ENCODE measurements around the gene FADS6. TPM values are rescaled to one million over a fixed set of nuclear protein-coding genes. Genes with fewer than 3 reads are reported as not detected.

FADS6 gene
- total and polyA plus RNA-seq, 10 of the 15 experiments (the other 5 are each of a cell fraction or from before 2014, with no cell fraction given): not detected

DNA sequence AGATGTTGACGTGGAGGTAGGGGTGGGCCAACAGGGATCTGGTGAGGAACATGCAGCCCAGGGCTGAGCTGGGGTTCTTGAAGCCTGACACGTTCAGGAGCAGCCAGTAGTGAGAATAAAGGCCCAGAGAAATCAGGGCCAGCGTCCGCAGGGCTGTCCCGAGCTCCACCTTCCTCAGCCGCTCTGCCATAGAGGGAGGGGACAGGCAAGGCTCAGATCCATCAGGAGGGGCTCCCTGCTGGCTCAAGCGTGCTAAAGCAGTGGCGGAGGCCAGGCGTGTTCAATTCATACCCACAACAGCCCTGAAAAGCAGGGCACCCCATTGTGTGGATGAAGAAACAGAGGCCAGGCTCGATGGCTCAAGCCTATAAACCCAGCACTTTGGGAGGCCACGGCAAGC lies 12.4 kb downstream of the FADS6 start (continued):
- TF ChIP-seq SREBF2 (IDR thresholded peaks at IDR 0.05; ENCODE audit: low read length) (no peak), SP1 (IDR thresholded peaks at IDR 0.05; ENCODE audit: low read depth, low read length) (no peak)

DNA sequence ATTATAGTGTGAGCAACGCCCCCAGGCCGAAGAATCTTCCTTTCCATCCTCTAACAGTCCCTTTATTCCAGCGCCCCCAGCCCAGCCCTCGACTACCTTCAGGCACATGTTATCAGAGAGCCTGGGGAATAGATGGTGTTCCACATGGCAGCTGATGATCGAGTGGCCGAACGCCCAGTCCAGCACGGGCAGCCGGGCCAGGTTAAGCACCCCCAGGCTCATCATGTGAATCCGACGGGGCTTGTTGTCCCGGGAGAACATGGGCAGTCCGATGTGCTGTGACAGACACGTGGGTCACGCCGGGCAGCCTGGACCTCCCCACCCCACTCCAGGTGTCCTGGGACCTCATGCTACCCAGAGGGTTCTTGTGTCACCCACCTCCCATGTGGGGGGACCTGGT lies 14.1 kb downstream of the FADS6 start:
- no peak for DNase-seq (ENCODE audit: low read depth, low spot score)
- POLR2A ChIA-PET: no interaction called here
- H3K79me2 ChIP-seq (ENCODE audit: control insufficient read depth, insufficient read depth, low read length): no peaks in the 10 kb centered on the region
- TF ChIP-seq HDAC2 (IDR thresholded peaks at IDR 0.05) (no peak), NFXL1 (IDR thresholded peaks at IDR 0.05; ENCODE audit: borderline replicate concordance) (no peak)
- no peak overlapping the region for H3K4me3 ChIP-seq
- H3K9ac ChIP-seq (ENCODE audit: control insufficient read depth, insufficient read depth, low read length): no peak overlapping the region
- H3K4me1 ChIP-seq (ENCODE audit: control insufficient read depth, insufficient read depth, low read length): no peaks in the 10 kb centered on the region; the same call in 1 of the 2 replicates
- 26% methylated on average over 16 of the region's 16 CpGs for WGBS (ENCODE audit: insufficient coverage, insufficient replicate concordance, low lambda C conversion rate, missing lambda C conversion rate)
- H3K36me3 ChIP-seq (ENCODE audit: control insufficient read depth in 2 of 2, insufficient read depth in 2 of 2, low read length in 1 of 2): no peaks in the 10 kb centered on the region
- SMC1A ChIA-PET (ENCODE audit: uncharacterized antibody, unreplicated experiment): interaction anchor here (0.7 kb wide), 1 partner anchor 850 kb away, joined by 3 read pairs; no protein-coding TSS in a partner anchor
- RAD21 ChIA-PET (ENCODE audit: unreplicated experiment): interaction anchor here (0.5 kb wide), 1 partner anchor 54 kb away, joined by 3 read pairs; no protein-coding TSS in a partner anchor
- H3K4me2 ChIP-seq (ENCODE audit: control insufficient read depth, insufficient read depth): no peak overlapping the region
- no peak for FAIRE-seq
- ATAC-seq: no peak
- H3K27ac ChIP-seq (ENCODE audit: control insufficient read depth, insufficient read depth): no peak overlapping the region
- no peaks in the 10 kb centered on the region for H4K20me1 ChIP-seq (ENCODE audit: control insufficient read depth, insufficient read depth)
- no peaks in the 10 kb centered on the region for H3K27me3 ChIP-seq (replicated peaks in 1 of 2; ENCODE audit: control insufficient read depth in 2 of 2, insufficient read depth in 2 of 2, low read length in 1 of 2)
- H2AFZ ChIP-seq (ENCODE audit: control insufficient read depth, low read depth, low read length): no peak overlapping the region
- intact Hi-C loops (cut with micrococcal nuclease; ENCODE audit: unreplicated experiment): no loop called here
- BruUV-seq (replicated peaks): no TSS peak
- CTCF ChIA-PET: interaction anchor here (1.3 kb wide), 1 partner anchor 14 kb away, joined by 4 read pairs; no protein-coding TSS in a partner anchor
- H3K9me3 ChIP-seq (replicated peaks; ENCODE audit: control insufficient read depth, insufficient read depth, low read length): no peaks in the 10 kb centered on the region
- in situ Hi-C loops (cut with MboI): no loop called here

DNA sequence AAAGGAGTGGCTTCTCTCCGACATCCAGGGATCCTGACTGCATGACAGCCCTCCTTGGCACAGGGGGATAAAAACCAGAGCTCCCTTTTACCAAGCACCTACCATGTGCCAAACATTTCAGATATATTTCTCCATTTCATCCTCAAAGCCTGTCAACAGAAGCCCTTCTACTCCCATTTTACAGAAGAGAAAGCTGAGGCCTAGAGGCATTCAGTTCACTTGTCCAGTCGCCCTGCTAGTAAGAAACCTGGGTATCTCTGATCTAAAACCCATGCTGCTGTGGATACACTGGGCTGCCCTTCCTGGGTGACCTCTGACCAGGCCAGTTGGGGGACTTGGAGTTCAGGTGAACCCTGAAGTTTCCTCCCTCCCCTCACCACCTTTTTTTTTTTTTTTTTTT lies 14.8 kb downstream of the FADS6 start:
- in situ Hi-C loops (cut with MboI): no loop called here
- Histone ChIP-seq H3K79me2 (ENCODE audit: control insufficient read depth, insufficient read depth, low read length) (peaks cover 2% of the 10 kb centered on the region; the same call in 1 of the 2 replicates), H3K4me1 (ENCODE audit: control insufficient read depth, insufficient read depth, low read length) (peaks cover 3% of the 10 kb centered on the region; the same call in 1 of the 2 replicates), H3K27me3 (replicated peaks in 1 of 2; ENCODE audit: control insufficient read depth in 2 of 2, insufficient read depth in 2 of 2, low read length in 1 of 2) (no peaks in the 10 kb centered on the region), H3K4me3 (no peak overlapping the region), H4K20me1 (ENCODE audit: control insufficient read depth, insufficient read depth) (no peaks in the 10 kb centered on the region), H2AFZ (ENCODE audit: control insufficient read depth, low read depth, low read length) (no peak overlapping the region), H3K36me3 (ENCODE audit: control insufficient read depth in 2 of 2, insufficient read depth in 2 of 2, low read length in 1 of 2) (no peaks in the 10 kb centered on the region), H3K4me2 (ENCODE audit: control insufficient read depth, insufficient read depth) (no peak overlapping the region), H3K9ac (ENCODE audit: control insufficient read depth, insufficient read depth, low read length) (no peak overlapping the region), H3K9me3 (replicated peaks; ENCODE audit: control insufficient read depth, insufficient read depth, low read length) (no peaks in the 10 kb centered on the region), H3K27ac (ENCODE audit: control insufficient read depth, insufficient read depth) (no peak overlapping the region)
- RAD21 ChIA-PET (ENCODE audit: unreplicated experiment): no interaction called here
- 15% methylated on average over 2 of the region's 2 CpGs for WGBS (ENCODE audit: insufficient coverage, insufficient replicate concordance, low lambda C conversion rate, missing lambda C conversion rate)
- SMC1A ChIA-PET (ENCODE audit: uncharacterized antibody, unreplicated experiment): interaction anchor here (0.7 kb wide), 1 partner anchor 851 kb away, joined by 3 read pairs; no protein-coding TSS in a partner anchor
- intact Hi-C loops (cut with micrococcal nuclease; ENCODE audit: unreplicated experiment): no loop called here
- no TSS peak for BruUV-seq (replicated peaks)
- FAIRE-seq (no peak), ATAC-seq (no peak), DNase-seq (ENCODE audit: low read depth, low spot score) (no peak)
- CTCF ChIA-PET: interaction anchor here (0.9 to 1.3 kb wide), 2 partner anchors 13 to 79 kb away, joined by 3 to 4 read pairs; no protein-coding TSS in a partner anchor
- POLR2A ChIA-PET: no interaction called here
- TF ChIP-seq TBL1XR1 (IDR thresholded peaks at IDR 0.05; ENCODE audit: low read depth, low read length): no peak
- TF ChIP-seq, protein P1, sequence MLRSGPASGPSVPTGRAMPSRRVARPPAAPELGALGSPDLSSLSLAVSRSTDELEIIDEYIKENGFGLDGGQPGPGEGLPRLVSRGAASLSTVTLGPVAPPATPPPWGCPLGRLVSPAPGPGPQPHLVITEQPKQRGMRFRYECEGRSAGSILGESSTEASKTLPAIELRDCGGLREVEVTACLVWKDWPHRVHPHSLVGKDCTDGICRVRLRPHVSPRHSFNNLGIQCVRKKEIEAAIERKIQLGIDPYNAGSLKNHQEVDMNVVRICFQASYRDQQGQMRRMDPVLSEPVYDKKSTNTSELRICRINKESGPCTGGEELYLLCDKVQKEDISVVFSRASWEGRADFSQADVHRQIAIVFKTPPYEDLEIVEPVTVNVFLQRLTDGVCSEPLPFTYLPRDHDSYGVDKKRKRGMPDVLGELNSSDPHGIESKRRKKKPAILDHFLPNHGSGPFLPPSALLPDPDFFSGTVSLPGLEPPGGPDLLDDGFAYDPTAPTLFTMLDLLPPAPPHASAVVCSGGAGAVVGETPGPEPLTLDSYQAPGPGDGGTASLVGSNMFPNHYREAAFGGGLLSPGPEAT (IDR thresholded peaks at IDR 0.05; ENCODE audit: low read depth): no peak
- TF ChIP-seq STAT3 (IDR thresholded peaks at IDR 0.05; ENCODE audit: low read depth, low read length): no peak
- no peak for TF ChIP-seq ASH2L (IDR thresholded peaks at IDR 0.05; ENCODE audit: borderline replicate concordance, low read depth)
- TF ChIP-seq, protein P2, sequence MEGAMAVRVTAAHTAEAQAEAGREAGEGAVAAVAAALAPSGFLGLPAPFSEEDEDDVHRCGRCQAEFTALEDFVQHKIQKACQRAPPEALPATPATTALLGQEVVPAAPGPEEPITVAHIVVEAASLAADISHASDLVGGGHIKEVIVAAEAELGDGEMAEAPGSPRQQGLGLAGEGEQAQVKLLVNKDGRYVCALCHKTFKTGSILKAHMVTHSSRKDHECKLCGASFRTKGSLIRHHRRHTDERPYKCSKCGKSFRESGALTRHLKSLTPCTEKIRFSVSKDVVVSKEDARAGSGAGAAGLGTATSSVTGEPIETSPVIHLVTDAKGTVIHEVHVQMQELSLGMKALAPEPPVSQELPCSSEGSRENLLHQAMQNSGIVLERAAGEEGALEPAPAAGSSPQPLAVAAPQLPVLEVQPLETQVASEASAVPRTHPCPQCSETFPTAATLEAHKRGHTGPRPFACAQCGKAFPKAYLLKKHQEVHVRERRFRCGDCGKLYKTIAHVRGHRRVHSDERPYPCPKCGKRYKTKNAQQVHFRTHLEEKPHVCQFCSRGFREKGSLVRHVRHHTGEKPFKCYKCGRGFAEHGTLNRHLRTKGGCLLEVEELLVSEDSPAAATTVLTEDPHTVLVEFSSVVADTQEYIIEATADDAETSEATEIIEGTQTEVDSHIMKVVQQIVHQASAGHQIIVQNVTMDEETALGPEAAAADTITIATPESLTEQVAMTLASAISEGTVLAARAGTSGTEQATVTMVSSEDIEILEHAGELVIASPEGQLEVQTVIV (IDR thresholded peaks at IDR 0.05; ENCODE audit: borderline replicate concordance, partially characterized antibody): no peak
- no peak for TF ChIP-seq CHD1 (IDR thresholded peaks at IDR 0.05; ENCODE audit: low read depth, low read length)
- TF ChIP-seq SRF (IDR thresholded peaks at IDR 0.05; ENCODE audit: low read depth in 2 of 2, low read length in 2 of 2): no peak
- TF ChIP-seq HDAC6 (IDR thresholded peaks at IDR 0.05; ENCODE audit: unreplicated experiment): no peak
- TF ChIP-seq SIX5 (IDR thresholded peaks at IDR 0.05; ENCODE audit: low read depth, low read length, severe bottlenecking): no peak

Measured in GM12878 (cell line).